ENCODE data around the gene ZNF784. TPM values are rescaled to one million over a fixed set of nuclear protein-coding genes. Genes with fewer than 3 reads are reported as not detected.

The ZNF784 gene
- total RNA-seq, 4 donors from 2014 or later: 1.5 to 6.9 (median 1.9) TPM

GRCh38 chr19:55647732-55648584 is 23.6 kb upstream of the ZNF784 start, which contains the start of gene CCDC106:
Gene CCDC106, plus strand, starts transcription at chr19:55648212. Its CDS starts 835 bp downstream, at chr19:55649047.
- H3K4me1 ChIP-seq: peaks cover 0 to 65% (median 26%) of the 10 kb centered on the region in 4 donors
- peak in 1 of 2 donors; percentile 63 for DNase-seq (ENCODE audit: low spot score in 2 of 2)
- peaks cover 0 to 41% (median 0%) of the 10 kb centered on the region in 3 donors for H3K36me3 ChIP-seq
- H3K4me3 ChIP-seq: peak within 1 kb of the TSS; percentile 63 to 92 (median 68)
- WGBS, 2 donors: 2% methylated on average over 13 to 31 of the region's 87 CpGs
- no peaks in the 10 kb centered on the region for H3K9me3 ChIP-seq
- peak within 1 kb of the TSS; percentile 80 to 93 (median 88) for H3K27ac ChIP-seq
- no peaks in the 10 kb centered on the region for H3K27me3 ChIP-seq
- TF ChIP-seq POLR2A (IDR thresholded peaks at IDR 0.05) (peak in 1 of 2 donors; percentile 21), EP300 (IDR thresholded peaks at IDR 0.05) (peak; percentile 5 to 41), CTCF (IDR thresholded peaks at IDR 0.05) (no peak)

GRCh38 chr19:55646889-55647731 is 22.7 kb upstream of the ZNF784 start:
- Histone ChIP-seq H3K27ac (peak overlapping the region; percentile 80 to 93 (median 88)), H3K9me3 (no peaks in the 10 kb centered on the region), H3K4me1 (peaks cover 0 to 66% (median 33%) of the 10 kb centered on the region in 4 donors), H3K36me3 (peaks cover 0 to 34% (median 0%) of the 10 kb centered on the region in 3 donors), H3K27me3 (no peaks in the 10 kb centered on the region), H3K4me3 (peak overlapping the region; percentile 63 to 92 (median 68))
- DNase-seq (ENCODE audit: low spot score in 2 of 2): no peak
- 37 to 40% methylated on average over 14 of the region's 14 CpGs for WGBS, 2 donors
- TF ChIP-seq EP300 (IDR thresholded peaks at IDR 0.05) (no peak), CTCF (IDR thresholded peaks at IDR 0.05) (no peak), POLR2A (IDR thresholded peaks at IDR 0.05) (no peak)

- Histone ChIP-seq H3K4me3 (no peak overlapping the region), H3K9me3 (no peaks in the 10 kb centered on the region), H3K27me3 (no peaks in the 10 kb centered on the region), H3K27ac (no peak overlapping the region), H3K4me1 (peaks cover 0 to 77% (median 37%) of the 10 kb centered on the region in 4 donors), H3K36me3 (peaks cover 0 to 21% (median 0%) of the 10 kb centered on the region in 3 donors)
- no peak for DNase-seq (ENCODE audit: low spot score in 2 of 2)
- 65 to 68% methylated on average over 5 of the region's 5 CpGs for WGBS, 2 donors
- TF ChIP-seq CTCF (IDR thresholded peaks at IDR 0.05) (no peak), POLR2A (IDR thresholded peaks at IDR 0.05) (no peak), EP300 (IDR thresholded peaks at IDR 0.05) (no peak)
These were observed 21.1 kb upstream of the ZNF784 start for GRCh38 chr19:55645512-55645881.

GRCh38 chr19:55644842-55645511 is 20.6 kb upstream of the ZNF784 start:
- Histone ChIP-seq H3K9me3 (no peaks in the 10 kb centered on the region), H3K36me3 (peaks cover 0 to 16% (median 0%) of the 10 kb centered on the region in 3 donors), H3K27me3 (no peaks in the 10 kb centered on the region), H3K4me1 (peaks cover 0 to 80% (median 42%) of the 10 kb centered on the region in 4 donors), H3K4me3 (peak overlapping the region in 2 of 4 donors; percentile 88 to 93), H3K27ac (no peak overlapping the region)
- TF ChIP-seq POLR2A (IDR thresholded peaks at IDR 0.05) (no peak), EP300 (IDR thresholded peaks at IDR 0.05) (no peak), CTCF (IDR thresholded peaks at IDR 0.05) (no peak)
- WGBS, 2 donors: 89 to 92% methylated on average over 28 of the region's 28 CpGs
- DNase-seq (ENCODE audit: low spot score in 2 of 2): no peak

Data from tibial nerve (tissue), 4 donors.